ENCODE data around the gene ENTHD1. TPM values are rescaled to one million over a fixed set of nuclear protein-coding genes. Genes with fewer than 3 reads are reported as not detected.

Gene ENTHD1
- total RNA-seq (ENCODE audit: low replicate concordance): not detected in 2 replicates

GRCh38 chr22:39893526-39893925, at the start of gene ENTHD1:
ENTHD1 (minus strand) TSS chr22:39893760; CDS start chr22:39887748, 6,012 bp downstream.

GRCh38 chr22:39900306-39901227, 7.0 kb upstream of the ENTHD1 start, which contains the start of gene GRAP2:
GRAP2 (plus strand) TSS chr22:39901084; CDS start chr22:39947107, 46,023 bp downstream.

Other genes starting within 250 kb of the ENTHD1 start
- not detected in 2 replicates for gene GRAP2, start 7.3 kb upstream of the ENTHD1 start, total RNA-seq (ENCODE audit: low replicate concordance)
- gene TMA7B, start 66.6 kb upstream of the ENTHD1 start, total RNA-seq (ENCODE audit: low replicate concordance): not detected in 2 replicates
- gene FAM83F, start 101.2 kb upstream of the ENTHD1 start, total RNA-seq (ENCODE audit: low replicate concordance): under 0.01 TPM in 1 of 2 replicates, not detected in the other

Measured in smooth muscle cell of the coronary artery (primary cell).